Measurements from ENCODE around the gene CRYGC. TPM values are rescaled to one million over a fixed set of nuclear protein-coding genes. Genes with fewer than 3 reads are reported as not detected.
A peak's percentile ranks its signal among the peaks of the same experiment; 100 is the strongest.
"Not testable (repeated sequence)": the region's sequence is repeated elsewhere in the genome, so short reads cannot be mapped to it uniquely, and the experiment has no call there.

CRYGC gene
- total RNA-seq, 1 experiment from 2014 or later = not detected

DNA sequence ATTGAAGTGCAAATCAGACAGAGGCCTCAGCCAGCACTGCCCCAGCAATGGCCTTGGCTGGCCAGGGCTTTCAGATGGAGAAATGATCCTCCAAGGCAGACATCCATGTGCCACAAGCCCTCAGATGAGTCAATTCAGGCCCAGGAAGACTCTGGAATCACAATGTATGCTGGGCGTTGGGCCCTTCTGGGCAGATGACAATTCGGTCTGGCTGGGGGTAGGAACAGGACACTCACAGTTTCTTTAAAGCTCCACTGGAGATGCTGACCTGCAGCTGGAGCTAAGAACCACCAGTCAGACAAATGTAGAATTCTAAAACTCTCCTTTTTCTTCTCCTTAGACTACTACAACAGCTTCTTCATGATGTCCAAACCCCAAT lies 7.1 kb upstream of the CRYGC start:
- no peak for DNase-seq (ENCODE audit: low read depth)

DNA sequence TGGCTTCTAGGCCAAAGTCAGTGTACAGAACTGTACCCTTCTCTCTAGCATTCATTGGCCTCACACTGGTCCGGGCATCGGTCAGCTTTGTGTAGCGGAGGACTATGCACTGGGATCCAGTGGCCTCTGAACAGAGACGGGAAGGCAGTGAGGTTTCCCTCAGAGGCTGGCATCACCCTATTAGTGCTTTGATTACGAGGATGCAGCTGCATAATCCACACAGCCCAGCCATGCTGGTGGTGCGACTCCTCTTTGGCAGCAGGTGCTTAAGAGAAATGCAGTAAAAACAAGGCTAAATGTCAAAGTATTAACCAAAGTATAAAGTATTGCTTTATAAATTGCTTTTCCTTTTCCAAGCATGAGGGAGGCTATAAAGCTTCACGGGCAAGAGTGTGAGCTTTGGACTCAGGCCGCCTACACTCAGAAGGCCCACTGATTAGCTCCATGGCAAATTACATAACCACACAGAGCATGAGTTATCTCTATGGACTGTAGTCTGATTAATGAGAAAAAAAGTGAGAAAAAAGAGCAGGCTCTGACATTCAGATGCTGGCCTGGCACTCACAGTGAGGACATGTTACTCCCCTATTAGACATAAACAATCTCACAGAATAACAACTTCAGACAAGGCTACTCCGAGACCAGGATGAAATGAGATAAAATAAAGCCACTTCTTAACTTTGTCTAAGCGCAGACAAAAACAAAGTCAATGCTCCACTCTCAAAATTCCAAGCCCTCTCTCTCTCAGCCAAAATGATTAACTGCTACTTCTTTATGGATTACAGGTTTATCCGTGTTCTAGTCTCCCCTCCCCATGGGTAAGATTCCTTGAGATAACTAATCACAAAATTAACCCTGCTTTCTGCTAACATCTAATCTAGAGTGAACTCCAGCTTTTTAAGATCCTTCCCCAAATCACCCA lies 6.4 kb upstream of the CRYGC start:
- no peak for DNase-seq (ENCODE audit: low read depth)

DNA sequence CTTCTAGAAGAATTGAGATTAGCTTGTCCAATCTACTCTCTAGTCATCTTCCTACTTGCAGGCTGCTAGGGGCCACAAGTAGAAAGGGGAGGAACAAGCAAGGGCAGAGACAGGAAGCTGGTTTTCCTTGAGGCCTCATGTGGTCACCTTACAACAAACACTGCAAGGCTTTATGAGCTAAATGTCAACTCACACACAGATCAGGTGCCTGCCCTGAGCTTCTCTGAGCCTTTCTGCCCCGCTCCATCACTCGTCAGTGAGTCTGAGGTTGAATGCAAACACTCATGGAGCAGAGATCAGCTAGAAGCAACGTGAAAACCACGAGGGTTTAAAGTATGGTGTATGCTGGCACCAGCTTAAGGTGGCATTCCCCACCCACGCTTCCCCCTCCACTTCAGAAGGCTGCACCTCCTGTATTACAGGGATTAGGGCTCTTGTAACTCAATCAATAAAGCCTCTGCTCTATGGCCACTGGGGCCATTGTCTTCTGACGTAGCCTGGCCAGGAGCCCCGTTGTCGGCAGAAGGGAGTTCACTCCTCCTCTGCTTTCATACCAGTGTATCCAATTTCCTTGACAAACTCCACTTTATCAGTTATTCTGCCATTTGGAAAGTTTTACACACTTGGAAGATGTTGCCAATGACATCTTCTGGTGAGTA lies 5.4 kb upstream of the CRYGC start:
- DNase-seq (ENCODE audit: low read depth) = no peak

DNA sequence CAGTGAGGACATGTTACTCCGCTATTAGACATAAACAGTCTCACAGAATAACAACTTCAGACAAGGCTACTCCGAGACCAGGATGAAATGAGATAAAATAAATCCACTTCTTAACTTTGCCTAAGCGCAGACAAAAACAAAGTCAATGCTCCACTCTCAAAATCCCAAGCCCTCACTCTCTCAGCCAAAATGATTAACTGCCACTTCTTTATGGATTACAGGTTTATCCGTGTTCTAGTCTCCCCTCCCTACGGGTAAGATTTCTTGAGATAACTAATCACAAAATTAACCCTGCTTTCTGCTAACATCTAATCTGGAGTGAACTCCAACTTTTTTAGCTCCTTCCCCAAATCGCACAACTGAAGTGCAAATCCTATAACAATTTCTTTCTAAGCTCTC lies 1.1 kb upstream of the CRYGC start:
- DNase-seq (ENCODE audit: low read depth) = no peak

DNA sequence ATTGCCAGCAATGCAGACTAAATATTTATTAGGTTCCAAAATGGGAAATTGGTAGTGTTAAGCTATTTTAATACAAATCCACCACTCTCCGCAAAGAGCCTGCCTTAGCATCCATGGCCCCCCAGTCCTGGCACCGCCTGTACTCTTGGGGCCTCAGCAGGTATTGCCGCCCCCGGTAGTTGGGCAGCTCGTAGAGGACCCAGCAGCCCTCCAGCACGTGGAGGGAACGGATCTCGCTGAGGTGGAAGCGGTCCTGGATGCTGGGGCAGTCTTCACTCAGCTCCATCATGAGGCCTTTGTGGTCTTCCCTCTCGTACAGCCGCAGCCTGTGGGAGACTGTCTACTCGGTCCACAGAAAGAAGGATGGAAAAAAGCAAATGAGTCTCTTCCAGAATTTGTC lies 1.5 kb downstream of the CRYGC start:
- DNase-seq (ENCODE audit: low read depth) = no peak

DNA sequence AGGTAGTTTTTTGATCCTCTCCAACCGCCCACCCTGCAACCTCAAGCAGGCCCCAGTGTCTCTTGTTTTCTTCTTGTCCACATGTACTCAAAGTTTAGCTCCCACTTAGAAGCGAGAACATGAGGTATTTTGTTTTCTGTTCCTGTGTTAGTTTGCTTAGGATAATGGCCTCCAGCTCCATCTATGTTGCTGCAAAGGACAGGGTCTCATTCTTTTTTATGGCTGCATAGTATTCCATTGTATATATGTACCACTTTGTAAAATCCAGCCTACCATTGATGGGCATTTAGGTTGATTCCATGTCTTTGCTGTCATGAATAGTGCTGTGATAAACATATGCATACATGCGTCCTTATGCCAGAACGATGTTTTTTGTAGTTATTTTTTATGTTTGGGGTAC lies 2.5 kb downstream of the CRYGC start:
- no peak for DNase-seq (ENCODE audit: low read depth)

DNA sequence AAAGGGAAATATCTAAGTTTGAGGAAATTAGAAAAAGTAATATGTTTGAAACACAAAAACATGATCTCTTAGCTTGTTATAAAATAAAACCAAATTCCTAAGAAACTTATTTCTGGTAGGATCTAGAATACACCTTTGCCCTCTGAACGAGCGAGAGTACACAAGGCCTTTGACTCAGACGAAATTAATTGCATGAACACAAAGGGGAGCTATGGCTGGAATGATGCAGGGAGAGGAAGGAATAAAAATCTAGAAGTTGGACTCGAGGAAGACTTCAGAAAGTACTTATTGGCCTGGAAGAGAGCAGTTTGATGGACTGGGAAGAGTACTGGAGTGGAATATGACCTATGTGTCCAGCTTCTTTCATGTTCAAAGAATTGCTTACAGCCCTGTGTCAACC lies 4.4 kb downstream of the CRYGC start:
- no peak for DNase-seq (ENCODE audit: low read depth)

DNA sequence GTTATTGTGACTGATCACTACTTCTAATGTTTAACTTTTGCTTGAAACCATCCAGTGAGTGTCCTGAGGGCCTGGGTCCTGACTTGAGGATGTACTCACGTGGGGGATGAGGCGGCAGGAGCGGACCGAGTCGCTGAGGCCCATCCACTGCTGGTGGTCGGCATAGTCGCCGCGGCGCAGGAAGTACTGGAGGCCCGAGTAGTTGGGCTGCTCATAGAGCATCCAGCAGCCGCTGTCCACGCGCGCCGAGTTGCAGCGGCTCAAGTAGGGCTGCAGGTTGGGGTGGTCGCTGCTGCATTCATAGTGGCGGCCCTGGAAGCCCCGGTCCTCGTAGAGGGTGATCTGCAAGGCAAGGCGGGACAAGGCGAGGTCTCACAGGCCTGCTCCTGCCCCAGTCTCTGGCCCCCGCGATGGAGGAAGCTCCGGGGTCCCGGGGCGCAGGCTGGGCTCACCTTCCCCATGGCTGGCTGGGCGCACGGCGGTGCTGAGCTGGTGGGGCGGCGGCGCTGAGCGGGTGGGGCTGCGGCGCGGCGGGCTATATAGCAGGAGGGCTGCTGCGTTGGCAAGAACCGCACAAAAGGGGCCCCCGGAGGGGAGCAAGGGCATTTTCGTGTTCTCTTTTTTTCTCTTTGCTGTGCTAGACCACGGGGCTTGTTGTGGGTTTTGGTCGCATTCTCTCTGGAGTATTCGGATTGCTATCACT lies 5.5 kb downstream of the CRYGC start, which contains the start of gene CRYGD:
TSS of gene CRYGD (minus strand) at position 512 of the 703 bp plus-strand sequence. CDS start at position 461, 51 bp downstream.
- not testable (repeated sequence) for DNase-seq (ENCODE audit: low read depth)

DNA sequence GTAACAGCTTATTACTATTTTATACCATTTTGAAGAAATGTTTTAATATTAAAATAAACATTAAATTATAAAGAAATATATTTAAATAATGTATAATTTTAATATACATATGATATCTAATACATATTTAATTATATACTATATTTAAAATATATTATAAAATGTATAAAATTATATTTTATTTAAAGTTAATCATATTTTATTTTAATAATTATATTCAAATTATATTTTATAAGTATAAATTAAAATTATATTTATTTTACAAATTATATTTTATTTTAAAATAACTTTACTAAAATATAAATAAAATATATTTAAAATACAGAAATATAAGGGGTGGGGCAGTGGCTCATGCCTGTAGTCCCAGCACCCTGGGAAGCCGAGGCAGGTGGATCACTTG lies 7.4 kb downstream of the CRYGC start:
- no peak for DNase-seq (ENCODE audit: low read depth)

DNA sequence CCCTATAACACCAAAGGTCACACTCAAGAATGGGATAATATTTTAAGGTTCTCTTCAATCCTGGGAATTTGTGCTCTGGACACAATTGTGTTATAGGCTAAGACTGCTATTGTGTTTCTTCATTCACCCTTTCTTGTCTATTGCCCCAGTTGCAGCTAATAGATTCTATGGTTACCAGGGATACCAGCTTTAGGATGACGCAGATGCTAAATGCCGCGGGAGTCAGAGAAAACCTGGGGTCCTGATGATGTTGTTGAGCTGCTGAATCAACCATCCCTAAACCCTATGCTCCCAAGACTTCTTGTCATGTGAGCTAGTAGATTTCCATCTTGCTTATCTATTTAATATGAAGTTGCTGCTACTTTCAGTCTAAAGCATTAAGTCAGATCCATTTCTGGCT lies 10.7 kb downstream of the CRYGC start:
- no peak for DNase-seq (ENCODE audit: low read depth)

DNA sequence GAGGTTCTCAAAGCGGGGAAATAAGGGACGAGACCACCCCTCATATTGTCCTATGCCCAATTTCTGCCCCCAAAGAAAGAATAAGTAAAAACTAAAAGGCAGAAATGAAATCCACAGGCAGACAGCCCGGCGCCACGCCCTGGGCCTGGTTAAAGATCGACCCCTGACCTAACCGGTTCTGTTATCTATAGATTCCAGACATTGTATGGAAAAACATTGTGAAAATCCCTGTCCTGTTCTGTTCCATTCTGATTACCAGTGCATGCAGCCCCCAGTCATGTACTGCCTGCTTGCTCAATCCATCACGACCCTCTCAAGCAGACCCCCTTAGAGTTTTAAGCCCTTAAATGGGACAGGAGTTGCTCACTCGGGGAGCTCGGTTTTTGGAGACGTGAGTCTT lies 12.2 kb downstream of the CRYGC start:
- DNase-seq (ENCODE audit: low read depth) = not testable (repeated sequence)

DNA sequence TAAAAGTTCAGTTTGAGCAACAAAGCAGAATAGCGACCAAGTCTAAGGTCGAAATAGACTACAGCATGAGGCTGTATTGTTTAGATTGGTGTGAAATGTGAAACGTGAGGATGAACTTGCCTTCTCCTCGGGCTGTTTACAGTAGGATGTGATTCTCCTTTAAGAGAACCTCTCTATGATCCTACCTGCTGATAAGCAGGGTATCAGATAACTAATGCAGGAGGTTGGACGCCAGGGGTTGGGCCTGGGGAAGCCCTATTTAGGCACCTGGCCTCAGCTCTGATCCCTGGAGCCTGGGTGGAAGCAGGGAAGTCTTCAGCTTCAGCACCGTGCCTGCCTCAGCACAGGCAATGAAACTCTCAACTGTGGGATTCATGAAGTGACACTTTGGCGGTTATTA lies 16.7 kb downstream of the CRYGC start:
- no peak for DNase-seq (ENCODE audit: low read depth)

DNA sequence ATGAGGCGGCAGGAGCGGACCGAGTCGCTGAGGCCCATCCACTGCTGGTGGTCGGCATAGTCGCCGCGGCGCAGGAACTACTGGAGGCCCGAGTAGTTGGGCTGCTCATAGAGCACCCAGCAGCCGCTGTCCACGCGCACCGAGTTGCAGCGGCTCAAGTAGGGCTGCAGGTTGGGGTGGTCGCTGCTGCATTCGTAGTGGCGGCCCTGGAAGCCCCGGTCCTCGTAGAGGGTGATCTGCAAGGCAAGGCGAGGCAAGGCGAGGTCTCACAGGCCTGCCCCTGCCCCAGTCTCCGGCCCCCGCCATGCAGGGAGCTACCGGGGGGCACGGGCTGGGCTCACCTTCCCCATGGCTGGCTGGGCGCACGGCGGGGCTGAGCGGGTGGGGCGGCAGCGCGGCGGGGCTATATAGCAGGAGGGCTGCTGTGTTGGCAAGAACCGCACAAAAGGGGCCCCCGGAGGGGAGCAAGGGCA lies 17.3 kb downstream of the CRYGC start:
- DNase-seq (ENCODE audit: low read depth) = not testable (repeated sequence)

DNA sequence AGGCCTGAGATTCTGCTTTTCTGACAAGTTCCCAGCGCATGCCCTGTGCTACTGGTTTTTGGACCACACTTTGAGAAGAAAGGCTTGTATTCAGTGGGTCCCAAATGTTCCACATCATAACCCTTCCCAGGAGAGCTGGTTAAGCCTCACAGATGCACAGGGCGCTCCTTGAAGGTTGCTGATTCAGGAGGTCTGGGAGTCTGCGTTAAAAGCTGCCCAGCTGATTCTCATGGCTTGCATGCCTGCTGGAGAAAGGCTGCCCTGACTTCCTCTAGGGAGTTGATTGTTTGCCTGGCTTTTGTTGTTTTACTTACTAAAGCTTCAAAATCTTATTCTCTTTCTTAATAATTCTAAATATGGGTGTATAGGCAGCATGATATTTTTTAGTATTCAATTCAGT lies 26.0 kb downstream of the CRYGC start:
- no peak for DNase-seq (ENCODE audit: low read depth)

DNA sequence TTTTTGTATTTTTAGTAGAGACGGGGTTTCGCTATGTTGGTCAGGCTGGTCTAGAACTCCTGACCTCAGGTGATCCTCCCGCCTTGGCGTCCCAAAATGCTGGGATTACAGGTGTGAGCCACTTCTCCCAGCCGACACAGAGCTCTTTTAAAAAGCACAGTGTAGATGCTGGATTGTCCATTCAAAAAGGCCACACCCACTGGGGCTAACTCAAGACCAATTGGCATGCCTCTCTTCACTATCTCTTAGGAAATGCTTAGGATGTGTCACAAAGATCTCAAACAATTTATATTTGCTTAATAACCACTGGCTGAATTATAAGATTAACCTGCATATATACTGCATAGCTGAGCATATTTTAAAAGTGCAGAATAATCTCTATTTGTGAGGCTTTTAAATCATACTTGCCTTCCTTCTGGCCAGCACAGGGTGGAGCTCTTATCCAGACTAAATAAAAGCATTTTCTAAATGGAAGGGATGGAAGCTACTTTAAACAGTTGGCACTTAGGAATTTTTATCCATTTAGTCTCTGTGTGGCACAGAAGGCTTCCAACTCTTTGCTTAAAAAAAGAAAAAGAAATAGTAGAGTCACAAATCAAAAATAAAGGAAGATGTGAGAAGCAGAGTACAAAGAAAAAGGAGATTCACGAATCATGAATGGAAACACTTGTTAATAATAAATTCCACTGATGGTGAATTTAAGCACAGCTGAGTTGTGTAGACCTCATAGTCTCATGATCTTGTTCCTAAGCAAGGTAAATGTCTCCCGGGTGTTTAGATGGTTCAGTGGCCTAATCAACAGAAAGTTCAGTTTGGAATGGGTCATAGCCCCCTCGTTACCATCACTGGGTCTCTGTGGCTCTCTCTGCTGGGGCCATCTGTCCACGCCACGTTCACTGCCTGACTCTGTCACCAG lies 27.7 kb downstream of the CRYGC start:
- DNase-seq (ENCODE audit: low read depth) = peak; percentile 39

DNA sequence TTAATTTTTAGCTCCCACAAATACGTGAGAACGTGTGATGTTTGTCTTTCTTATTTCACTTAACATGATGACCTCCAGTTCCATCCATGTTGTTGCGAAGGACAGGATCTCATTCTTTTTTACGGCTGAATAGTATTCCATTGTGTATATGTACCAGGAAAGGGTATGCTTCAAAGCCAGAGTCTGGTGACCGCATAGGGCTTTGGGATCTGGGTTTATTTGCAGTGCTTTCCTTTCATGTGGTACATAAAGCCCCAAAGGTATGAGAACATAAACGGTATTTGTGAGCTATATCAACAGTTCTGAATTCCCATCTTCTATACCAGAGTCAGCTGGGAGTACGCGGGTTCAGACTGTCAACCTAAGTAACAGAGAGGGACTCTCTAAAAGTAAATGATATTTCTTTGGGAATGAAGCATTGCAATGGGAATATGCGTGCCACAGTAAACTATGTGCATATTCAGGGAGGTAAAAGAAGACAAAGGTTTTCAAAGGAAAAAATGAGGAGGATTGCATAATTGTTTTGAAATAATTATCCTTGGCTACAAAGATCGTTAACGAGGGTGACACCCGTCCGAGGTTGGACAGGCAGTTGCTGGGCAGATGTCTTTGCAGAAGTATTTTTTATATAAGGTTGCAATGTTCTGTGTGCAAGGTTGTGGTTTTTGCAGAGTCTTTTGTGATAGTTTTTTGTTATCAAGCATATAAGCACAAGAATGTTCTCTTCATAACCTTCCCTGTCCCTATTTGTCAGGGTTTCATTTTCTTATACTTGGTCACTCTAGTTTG lies 29.8 kb downstream of the CRYGC start:
- no peak for DNase-seq (ENCODE audit: low read depth)

DNA sequence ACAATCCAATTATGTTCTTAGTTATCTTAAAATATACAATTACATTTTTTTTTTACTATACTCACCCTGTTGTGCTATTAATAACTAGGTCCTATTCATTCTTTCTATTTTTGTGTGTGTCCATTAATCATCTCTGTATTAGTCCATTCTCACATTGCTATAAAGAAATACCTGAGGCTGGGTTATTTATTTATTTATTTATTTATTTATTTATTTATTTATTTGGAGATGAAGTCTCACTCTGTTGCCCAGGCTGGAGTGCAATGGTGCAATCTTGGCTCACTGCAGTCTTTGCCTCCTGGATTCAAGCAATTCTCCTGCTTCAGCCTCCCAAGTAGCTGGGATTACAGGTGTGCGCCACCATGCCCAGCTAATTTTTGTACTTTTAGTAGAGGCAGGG lies 30.9 kb downstream of the CRYGC start:
- DNase-seq (ENCODE audit: low read depth) = not testable (repeated sequence)

DNA sequence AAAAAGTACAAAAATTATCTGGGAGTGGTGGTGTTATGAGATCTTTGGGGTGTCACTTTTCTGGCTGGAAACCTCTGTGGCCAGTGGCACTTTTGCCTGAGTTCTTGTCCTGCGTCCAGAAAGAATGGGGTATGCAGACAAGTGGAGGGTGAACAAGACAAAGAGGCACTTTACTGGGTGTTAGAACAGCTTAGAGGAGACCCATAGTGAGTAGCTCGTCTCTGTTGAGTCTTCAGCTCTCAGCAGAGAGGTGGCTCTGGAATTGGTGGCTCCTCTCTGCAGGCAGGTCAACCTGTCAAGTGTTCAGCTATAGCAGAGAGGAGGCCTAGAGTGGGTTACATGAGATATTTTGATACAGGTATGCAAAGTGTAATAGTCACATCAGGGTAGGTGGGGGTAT lies 31.4 kb downstream of the CRYGC start:
- no peak for DNase-seq (ENCODE audit: low read depth)

DNA sequence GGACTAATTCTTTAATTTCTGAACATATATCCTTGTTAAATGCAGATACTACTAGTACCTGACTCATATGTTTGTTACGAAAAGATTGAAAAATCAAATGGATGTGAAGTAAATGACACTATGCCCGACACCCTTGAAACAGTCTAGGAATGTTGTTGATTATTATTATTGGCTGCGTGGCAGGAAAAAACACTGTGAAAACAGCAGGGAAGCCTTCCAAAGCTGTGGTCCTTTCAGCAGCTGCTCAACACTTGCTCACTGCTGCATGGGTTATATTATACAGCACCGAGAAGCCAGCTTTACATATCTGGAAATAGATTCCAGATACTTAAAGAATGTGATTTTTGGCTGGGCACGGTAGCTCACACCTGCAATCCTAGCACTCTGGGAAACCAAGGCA lies 31.8 kb downstream of the CRYGC start:
- DNase-seq (ENCODE audit: low read depth) = no peak

DNA sequence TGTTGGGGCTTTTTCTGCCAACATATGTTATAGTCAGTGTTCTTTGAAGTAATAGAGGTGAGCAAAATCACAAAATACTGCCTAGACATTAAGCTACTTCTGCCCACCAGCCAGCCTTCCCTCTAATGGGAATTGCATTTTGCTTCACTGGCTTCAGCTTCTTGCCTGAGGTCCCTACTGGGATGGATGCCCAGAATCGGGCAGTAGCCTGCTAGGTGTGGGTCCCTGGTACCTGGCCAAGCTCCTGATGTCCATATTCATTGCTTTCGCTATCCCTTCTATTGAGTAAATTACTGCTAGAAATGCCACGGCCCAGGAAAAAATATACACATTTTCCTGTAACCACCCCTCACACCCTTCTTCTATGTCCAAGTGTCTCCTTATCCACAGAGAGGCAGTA lies 32.3 kb downstream of the CRYGC start:
- no peak for DNase-seq (ENCODE audit: low read depth)

DNA sequence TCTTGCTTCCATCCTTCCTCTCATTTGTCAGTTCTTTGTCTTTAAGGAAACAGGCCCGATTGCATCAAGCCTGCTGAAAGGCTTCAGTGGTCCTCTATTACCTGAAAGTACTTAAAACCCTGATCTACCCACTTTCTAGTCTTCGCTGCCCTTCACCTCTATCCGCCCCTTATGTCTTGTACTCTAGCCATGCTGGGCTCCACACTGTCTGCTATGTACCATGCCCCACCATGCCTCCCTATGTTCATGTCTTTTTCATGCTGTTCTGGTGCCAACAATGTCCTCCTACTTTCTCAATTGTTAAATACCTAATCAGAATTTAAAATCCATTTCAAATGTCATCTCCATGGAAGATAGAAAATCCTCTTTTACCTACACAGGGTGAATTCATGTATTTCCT lies 33.5 kb downstream of the CRYGC start:
- DNase-seq (ENCODE audit: low read depth) = no peak

Measured in RPMI7951 (cell line).